Measurements from ENCODE around the gene MNAT1.

The MNAT1 gene

DNA sequence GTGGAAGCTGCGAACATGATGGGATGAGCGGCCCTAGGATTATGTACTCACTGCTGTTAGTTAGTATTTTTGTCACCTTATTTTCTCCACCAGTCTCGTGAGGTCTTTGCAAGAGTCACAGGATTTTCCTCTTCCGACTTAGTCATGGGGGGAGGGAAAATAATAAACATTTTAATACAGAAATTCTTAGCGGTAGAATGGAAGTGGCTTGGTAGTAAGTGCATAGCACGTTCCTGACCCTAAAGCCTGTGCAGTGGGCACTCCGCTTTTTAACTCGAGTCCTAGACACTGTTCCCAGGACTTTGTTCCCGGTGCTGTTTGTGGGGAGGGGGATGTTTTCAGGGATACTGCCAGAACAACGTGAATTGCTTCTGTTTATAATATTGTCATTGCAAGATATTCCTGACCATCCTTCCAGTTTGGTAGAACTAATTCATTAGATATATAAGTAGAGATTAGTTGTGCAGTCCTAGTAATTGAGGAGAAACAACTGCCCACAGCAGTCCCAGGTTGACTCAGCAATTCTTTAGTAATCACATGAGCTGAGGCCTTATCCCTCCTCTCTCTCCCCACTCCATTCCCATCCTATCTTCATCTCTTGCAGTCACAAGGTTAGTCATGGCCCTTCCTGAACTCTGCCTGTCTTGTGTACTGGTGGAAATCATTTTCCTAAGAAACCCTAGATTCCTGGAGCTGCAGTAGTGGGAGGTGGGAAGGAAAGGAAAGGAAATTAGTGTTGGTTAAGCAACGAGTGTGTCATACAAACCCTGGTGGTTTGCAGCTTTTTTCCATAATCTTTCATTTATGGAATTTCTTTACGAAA, 247.3 kb downstream of the MNAT1 start:
- no peak for DNase-seq (ENCODE audit: insufficient read length, low spot score)
- FAIRE-seq = peak; percentile 31
- TF ChIP-seq TAF1 (IDR thresholded peaks at IDR 0.05; ENCODE audit: low read depth, low read length) (no peak), PAX5 (IDR thresholded peaks at IDR 0.05; ENCODE audit: insufficient read depth, low read length, severe bottlenecking) (no peak), POLR2AphosphoS5 (IDR thresholded peaks at IDR 0.05; ENCODE audit: low read depth, low read length) (no peak), POU2F2 (IDR thresholded peaks at IDR 0.05; ENCODE audit: low read depth, low read length) (no peak), POLR2A (IDR thresholded peaks at IDR 0.05; ENCODE audit: low read depth, low read length) (no peak), SPI1 (IDR thresholded peaks at IDR 0.05; ENCODE audit: low read depth, low read length) (no peak)

DNA sequence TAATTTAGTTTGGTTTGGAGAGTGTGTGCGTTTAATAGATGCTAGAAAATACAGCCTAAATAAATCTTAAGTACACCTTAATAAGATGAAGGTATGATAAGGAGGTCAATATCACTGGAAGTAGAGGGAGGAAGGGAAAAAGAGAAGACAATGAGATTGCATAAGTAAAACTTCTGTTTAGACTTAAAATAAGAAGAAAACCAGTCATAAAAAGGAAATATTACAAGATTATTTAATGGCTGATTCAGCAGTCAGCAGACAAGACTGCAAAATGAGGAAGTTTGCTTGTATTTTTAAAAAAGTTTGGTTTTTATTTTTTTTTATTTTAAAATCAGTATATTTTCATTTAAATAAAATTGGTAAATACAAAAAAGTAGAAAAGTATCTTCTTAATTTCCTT, 249.6 kb downstream of the MNAT1 start:
- no peak for FAIRE-seq

GRCh38 chr14:60986500-60986899, 251.9 kb downstream of the MNAT1 start:
- no peak for DNase-seq (ENCODE audit: insufficient read length, low spot score)
- TF ChIP-seq PAX5 (IDR thresholded peaks at IDR 0.05; ENCODE audit: insufficient read depth, low read length, severe bottlenecking) = no peak
- no peak for FAIRE-seq

More for the DNA sequence above, 249.6 kb downstream of the MNAT1 start:
- no peak for DNase-seq (ENCODE audit: insufficient read length, low spot score)
- TF ChIP-seq TAF1 (IDR thresholded peaks at IDR 0.05; ENCODE audit: low read depth, low read length) (no peak), POLR2AphosphoS5 (IDR thresholded peaks at IDR 0.05; ENCODE audit: low read depth, low read length) (no peak), SPI1 (IDR thresholded peaks at IDR 0.05; ENCODE audit: low read depth, low read length) (no peak), POU2F2 (IDR thresholded peaks at IDR 0.05; ENCODE audit: low read depth, low read length) (no peak), PAX5 (IDR thresholded peaks at IDR 0.05; ENCODE audit: insufficient read depth, low read length, severe bottlenecking) (no peak), POLR2A (IDR thresholded peaks at IDR 0.05; ENCODE audit: low read depth, low read length) (no peak)

GRCh38 chr14:60989599-60989998, 255.0 kb downstream of the MNAT1 start:
- DNase-seq (ENCODE audit: insufficient read length, low spot score) (no peak), FAIRE-seq (no peak)
- no peak for TF ChIP-seq POLR2A (IDR thresholded peaks at IDR 0.05; ENCODE audit: low read depth, low read length)
- TF ChIP-seq POLR2AphosphoS5 (IDR thresholded peaks at IDR 0.05; ENCODE audit: low read depth, low read length) = no peak
- TF ChIP-seq SPI1 (IDR thresholded peaks at IDR 0.05; ENCODE audit: low read depth, low read length) = no peak
- TF ChIP-seq TAF1 (IDR thresholded peaks at IDR 0.05; ENCODE audit: low read depth, low read length) = no peak
- TF ChIP-seq POU2F2 (IDR thresholded peaks at IDR 0.05; ENCODE audit: low read depth, low read length) = no peak
- TF ChIP-seq PAX5 (IDR thresholded peaks at IDR 0.05; ENCODE audit: insufficient read depth, low read length, severe bottlenecking) = no peak

DNA sequence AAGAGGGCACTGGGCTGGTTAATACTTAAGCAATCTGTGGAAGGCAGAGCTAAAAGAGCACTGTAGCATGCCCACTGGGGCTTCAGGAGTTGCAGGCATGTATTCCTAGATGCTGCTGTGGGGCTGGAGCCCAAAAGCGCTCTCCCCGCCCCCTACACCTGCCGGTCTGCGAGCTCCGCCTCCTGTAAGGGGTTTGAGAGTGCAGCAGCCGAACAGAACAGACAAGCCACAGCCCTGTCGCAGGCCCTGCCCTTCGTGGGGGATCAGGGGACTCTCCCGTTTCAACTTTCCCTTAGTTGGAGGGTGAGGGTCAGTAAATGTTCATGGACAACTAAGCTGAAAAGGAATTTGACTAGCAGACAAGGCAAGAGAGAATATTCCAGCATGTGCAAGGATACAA, 264.1 kb downstream of the MNAT1 start:
- TF ChIP-seq POU2F2 (IDR thresholded peaks at IDR 0.05; ENCODE audit: low read depth, low read length) (no peak), TAF1 (IDR thresholded peaks at IDR 0.05; ENCODE audit: low read depth, low read length) (no peak), POLR2AphosphoS5 (IDR thresholded peaks at IDR 0.05; ENCODE audit: low read depth, low read length) (no peak), SPI1 (IDR thresholded peaks at IDR 0.05; ENCODE audit: low read depth, low read length) (no peak), POLR2A (IDR thresholded peaks at IDR 0.05; ENCODE audit: low read depth, low read length) (no peak), PAX5 (IDR thresholded peaks at IDR 0.05; ENCODE audit: insufficient read depth, low read length, severe bottlenecking) (no peak)
- DNase-seq (ENCODE audit: insufficient read length, low spot score) = no peak

GRCh38 chr14:60999536-60999935, 265.0 kb downstream of the MNAT1 start:
- no peak for DNase-seq (ENCODE audit: insufficient read length, low spot score)
- TF ChIP-seq POU2F2 (IDR thresholded peaks at IDR 0.05; ENCODE audit: low read depth, low read length) (no peak), TAF1 (IDR thresholded peaks at IDR 0.05; ENCODE audit: low read depth, low read length) (no peak), POLR2A (IDR thresholded peaks at IDR 0.05; ENCODE audit: low read depth, low read length) (no peak), PAX5 (IDR thresholded peaks at IDR 0.05; ENCODE audit: insufficient read depth, low read length, severe bottlenecking) (no peak), SPI1 (IDR thresholded peaks at IDR 0.05; ENCODE audit: low read depth, low read length) (no peak), POLR2AphosphoS5 (IDR thresholded peaks at IDR 0.05; ENCODE audit: low read depth, low read length) (no peak)
- FAIRE-seq = no peak

More for the DNA sequence above, 264.1 kb downstream of the MNAT1 start:
- FAIRE-seq = no peak

DNA sequence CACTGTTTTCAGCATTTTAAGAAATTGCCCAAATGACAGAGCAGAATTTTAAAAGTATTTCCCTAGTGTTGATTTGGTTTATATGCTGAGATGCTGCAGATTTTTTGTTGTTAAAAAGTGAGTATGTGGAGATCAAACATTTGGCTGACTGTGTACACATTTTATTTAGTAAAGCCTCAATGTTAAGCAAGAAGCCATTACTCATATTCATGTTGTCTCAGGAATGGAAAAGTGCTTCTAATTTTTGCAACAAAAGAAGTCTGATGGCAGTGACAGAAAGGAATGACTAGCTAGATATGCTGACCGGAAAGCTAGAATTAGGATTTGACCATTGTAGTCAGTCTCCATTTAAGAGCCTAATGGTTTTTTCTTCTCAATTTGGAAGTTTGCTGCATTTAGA, 269.0 kb downstream of the MNAT1 start:
- TF ChIP-seq POLR2AphosphoS5 (IDR thresholded peaks at IDR 0.05; ENCODE audit: low read depth, low read length) (no peak), POLR2A (IDR thresholded peaks at IDR 0.05; ENCODE audit: low read depth, low read length) (no peak), TAF1 (IDR thresholded peaks at IDR 0.05; ENCODE audit: low read depth, low read length) (no peak), SPI1 (IDR thresholded peaks at IDR 0.05; ENCODE audit: low read depth, low read length) (no peak), POU2F2 (IDR thresholded peaks at IDR 0.05; ENCODE audit: low read depth, low read length) (no peak), PAX5 (IDR thresholded peaks at IDR 0.05; ENCODE audit: insufficient read depth, low read length, severe bottlenecking) (no peak)
- DNase-seq (ENCODE audit: insufficient read length, low spot score) = no peak
- FAIRE-seq = no peak

GRCh38 chr14:61019537-61019936, 285.0 kb downstream of the MNAT1 start:
- TF ChIP-seq POLR2A (IDR thresholded peaks at IDR 0.05; ENCODE audit: low read depth, low read length) (no peak), SPI1 (IDR thresholded peaks at IDR 0.05; ENCODE audit: low read depth, low read length) (no peak), TAF1 (IDR thresholded peaks at IDR 0.05; ENCODE audit: low read depth, low read length) (no peak), POU2F2 (IDR thresholded peaks at IDR 0.05; ENCODE audit: low read depth, low read length) (no peak), PAX5 (IDR thresholded peaks at IDR 0.05; ENCODE audit: insufficient read depth, low read length, severe bottlenecking) (no peak), POLR2AphosphoS5 (IDR thresholded peaks at IDR 0.05; ENCODE audit: low read depth, low read length) (no peak)
- FAIRE-seq (no peak), DNase-seq (ENCODE audit: insufficient read length, low spot score) (no peak)

All from GM12891 (cell line).